GM19452 (cell line): ENCODE results near the gene IGF2.

ENCODE experiments used
- ATAC-seq: cut with Tn5 transposase; IDR thresholded peaks from one replicate; pipeline ENCODE4 v1.9.1; 2021; ENCODE audit not compliant: unreplicated experiment

IGF2 gene

DNA sequence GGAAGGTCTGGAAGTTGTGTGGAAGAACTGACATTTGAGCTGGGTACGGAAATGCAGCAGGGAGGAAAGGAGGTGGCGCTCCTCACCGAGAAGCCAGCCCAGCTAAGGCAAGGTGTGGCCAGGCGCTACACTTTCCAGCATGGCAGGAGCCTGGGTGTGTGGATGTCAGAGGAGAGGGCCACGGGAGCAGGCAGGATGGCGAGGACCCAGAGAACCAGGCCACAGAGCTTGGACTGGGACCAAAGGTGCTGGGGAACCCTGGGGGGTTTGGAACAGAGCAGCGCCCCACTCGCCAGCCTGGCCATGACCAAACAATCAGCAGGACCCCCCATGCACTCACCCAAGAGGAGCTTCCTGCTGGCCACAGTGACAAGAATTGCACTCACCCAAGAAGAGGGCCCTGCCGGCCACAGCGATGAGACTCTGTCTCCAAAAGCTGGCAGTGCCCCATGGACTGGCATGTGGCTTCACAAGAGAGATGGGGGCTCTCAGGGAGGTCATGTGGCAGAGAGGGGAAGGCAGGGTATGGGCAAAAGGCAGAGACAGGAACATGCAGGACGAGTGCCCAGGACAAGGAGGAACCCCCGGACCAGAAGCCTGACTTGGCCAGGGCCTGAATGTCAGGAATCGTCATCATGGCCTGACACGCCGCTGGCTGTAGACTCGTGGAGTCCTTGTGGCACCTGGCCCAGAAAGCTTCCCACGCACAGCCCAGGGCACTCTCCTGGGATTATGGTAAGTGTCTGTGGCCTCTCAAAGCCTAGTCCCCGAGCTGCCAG, 45.4 kb downstream of the IGF2 start:
- no peak for ATAC-seq

DNA sequence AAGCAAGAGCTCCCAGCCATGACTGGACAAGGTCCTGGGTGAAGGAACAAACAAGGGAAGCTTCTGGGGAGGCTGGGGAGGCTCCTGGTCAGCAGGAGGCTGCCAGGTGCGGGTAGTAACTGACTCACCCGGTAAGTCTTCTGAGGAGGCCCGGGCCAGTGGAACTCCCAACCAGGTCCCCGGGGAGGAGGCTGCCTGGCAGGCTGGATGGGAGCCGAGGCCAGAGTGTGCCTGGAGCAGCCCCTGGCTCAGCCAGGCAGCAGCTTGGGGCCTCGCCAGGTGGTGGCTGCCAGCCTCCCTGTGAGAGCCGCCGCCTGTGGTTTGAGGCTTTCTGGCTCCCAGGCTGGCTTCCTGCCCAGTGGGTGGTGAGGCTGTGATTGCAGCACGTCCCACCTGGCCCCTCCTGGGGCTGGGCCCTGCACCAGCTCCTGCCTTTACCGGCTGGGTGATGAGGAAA, 46.2 kb downstream of the IGF2 start:
- no peak for ATAC-seq

- no peak for ATAC-seq
These were observed 46.7 kb downstream of the IGF2 start for GRCh38 chr11:2092464-2092910.

DNA sequence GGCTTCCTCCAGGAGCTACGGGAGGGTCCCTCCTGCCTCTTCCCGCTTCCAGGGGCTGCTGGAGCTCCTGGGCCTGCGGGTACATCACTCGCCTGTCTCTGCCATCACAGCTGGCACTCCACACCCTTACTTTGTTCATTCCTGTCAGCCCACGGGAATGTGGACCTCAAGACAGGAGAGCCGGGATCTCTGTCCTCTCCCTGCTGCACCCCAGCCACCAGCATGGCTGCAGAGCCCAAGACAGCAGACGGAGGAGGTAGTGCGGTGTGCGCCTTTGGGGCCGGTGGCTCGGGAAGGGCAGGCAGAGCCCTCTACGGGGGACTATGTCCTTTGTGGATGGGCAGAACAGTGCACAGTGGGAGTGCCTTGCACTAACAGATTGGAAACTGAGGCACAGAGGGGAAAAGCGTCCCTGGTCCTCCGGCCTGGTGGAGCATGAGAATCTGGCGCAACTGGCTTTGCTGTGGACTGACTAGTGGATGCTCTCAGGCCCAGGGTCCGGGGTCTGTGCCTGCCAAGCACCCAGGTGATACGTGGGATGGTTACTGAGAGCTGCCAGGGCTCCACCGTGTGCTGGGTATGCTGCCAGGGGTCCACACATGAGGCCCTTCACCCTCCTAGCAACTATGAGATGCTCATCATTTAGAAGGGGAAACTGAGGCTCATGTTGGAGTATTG, 47.3 kb downstream of the IGF2 start:
- no peak for ATAC-seq

GRCh38 chr11:2091112-2091746, 48.0 kb downstream of the IGF2 start:
- no peak for ATAC-seq

DNA sequence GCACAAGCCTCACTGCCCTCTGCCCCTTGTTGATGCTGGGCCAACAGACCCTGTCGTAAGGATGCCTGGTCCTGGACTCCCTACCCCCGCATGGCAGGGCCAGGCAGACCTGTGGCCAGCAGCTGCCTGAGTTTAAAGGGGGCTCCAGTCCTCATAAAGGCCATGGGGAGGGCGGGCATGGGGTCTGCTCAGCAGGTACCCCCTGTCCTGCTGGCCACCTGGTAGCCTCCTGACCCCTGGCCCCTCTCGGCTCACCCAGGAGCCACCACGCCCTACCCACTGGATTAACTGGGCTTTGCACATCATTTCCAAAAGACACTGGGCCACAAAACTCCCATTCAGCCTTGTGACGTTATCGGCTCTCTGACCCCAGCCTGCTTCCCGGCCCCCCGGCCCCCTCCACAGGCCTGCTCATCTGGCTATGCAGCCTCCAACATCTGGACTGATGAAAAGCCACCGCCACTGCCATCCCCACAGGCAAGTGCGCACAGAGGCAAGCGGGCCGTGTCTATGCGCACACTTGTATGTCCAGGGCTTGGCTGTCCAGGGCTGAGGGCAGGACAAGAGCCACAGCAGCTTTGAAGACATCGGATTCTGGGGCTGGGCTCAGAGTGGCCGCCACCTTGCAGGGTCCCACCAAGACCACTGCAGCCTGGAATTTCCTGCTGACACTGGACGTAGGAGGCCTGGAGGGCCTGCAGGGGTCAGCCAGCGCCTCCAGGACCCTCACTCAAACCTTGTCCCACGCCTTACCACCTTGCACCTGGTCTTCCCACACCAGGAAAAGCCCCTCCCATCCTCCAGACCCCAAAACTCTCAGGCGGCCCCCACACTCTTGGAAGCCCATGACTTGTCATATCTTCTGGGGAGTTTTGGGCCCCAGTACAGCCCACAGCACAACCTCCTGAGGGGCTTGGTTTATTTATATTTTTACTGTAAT, 48.7 kb downstream of the IGF2 start:
- no peak for ATAC-seq

DNA sequence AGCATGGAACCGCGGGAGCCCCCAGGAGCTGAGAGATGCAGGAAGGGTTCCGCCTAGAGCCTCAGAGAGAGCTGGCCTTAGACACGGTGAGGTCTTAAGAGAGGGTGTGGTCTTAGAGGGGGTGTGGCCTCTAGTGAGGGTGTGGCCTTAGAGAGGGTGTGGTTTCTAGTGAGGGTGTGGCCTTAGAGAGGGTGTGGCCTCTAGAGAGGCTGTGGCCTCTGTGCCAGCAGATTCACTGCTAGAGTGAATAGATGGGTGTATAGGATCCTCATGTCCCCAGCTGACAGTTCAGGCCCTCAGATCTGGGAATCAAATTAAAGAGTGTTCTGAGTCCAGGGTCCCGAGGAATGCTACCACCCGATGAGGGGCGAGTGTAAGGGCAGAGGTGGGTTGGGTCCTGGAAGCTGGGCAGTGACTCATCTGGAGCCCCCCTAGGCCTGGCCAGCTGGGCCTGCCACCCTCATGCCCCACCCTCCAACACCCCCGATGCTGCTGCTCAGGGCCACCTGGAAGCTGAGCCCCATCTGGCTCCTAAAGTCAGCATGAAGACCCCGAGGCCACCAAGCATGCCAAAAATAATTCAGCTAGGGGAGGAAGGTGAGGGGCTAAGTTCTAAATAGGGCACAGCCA, 49.5 kb downstream of the IGF2 start:
- no peak for ATAC-seq

GRCh38 chr11:2088746-2089535, 50.2 kb downstream of the IGF2 start:
- ATAC-seq, result no peak

GRCh38 chr11:2088284-2088683, 50.9 kb downstream of the IGF2 start:
- ATAC-seq, result no peak

DNA sequence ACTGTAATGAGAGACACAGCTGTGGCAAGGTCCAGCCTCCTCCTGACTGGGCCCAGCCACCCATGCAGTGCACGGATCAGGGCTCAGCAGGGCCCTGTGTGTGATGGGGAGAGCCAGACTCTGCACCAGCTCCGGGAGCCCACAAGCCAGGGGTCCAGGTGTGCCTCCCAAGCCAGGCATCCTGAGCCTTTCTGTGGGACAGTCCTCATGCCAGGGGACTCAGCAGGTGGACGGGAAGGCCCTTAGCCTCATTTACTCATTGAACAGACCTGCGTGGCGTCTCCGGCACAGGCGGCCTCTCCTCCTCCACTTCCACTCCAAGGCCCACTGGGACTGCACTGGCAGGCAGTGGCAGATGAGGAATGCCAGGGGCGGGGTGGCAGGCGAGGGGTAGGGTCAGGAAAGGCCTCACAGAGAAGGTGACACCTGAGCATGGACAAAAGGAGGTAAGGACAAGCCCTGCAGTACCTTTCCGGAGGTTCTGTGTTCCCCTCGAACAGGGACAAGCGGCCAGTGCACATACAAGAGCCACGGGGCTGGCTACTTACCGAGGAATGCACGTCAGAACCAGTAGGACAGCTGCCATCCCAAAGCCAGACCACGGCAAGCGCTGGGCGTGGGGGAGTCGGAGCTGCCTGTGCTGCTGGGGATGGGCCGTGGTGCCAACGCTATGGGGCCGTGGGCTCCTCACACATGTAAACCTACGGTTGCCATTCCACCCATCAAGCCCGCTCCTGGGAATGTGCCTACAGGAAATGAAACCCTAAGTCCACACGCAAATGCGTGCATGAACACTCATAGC, 52.7 kb downstream of the IGF2 start:
- ATAC-seq, result no peak

DNA sequence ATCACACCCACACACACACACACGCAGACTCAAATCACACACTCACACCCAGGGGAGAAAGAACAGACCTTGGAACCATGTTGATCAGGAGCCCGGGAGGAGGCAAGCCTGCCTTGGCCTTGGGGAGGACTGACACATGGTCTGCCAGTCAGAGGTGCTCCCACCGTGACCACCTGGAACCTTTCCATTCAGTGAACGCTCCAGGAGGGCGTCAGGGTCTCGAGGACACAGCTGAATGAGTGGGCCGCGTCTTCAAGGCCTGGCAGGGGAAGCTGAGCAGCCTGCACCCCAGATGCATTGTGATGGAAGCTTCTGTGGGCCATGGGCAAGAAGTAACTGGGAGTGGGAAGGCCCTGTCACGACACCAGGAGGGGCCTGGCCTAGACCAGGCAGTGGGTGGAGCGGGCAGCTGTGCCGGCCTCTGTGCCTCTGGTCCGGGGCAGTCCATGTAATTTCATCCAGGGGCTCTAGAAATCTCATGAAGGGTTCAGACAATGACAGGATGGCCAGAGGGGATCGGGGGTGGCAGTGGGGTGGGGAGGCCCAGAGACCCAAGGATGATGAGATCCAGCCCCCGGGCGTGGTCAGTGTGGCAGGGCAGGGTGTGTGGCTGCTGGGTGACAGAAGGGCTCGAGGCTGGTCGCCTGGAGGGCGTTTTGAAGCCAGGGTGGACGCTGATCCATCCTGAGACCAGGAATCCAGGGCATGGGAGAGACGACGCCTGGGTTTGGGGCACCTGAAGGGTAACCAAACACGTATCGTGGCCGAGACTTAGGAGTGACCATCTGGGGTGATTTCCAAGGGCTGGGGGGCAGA, 53.7 kb downstream of the IGF2 start:
- no peak for ATAC-seq

DNA sequence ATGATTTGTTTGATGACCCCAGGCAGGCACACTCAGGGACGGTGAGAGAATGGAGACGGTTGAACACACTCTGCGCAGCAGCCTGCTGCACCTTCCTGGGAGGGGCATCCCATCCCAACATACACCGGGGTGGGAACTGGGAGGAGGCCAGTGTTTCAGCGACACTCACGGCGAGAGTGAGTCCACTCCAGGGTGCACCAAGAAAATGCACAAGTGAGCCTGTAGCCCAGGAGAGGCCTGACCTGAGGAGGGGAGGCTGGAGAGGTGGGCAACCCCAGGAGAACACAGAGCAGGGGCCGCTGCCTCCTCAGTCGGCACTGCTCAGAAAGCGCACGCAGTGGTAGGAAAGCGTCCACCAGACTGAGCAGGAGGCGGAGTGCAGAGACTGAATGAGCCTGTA, 54.5 kb downstream of the IGF2 start:
- ATAC-seq, result no peak
